Right lobe of liver (tissue), 6 donors: ENCODE data around the gene SLC48A1. TPM values are rescaled to one million over a fixed set of nuclear protein-coding genes. Genes with fewer than 3 reads are reported as not detected.

ENCODE experiments used
- ATAC-seq, 4 donors: fragments of 200-7000 bp; cut with Tn5 transposase; one replicate each; pipeline ENCODE4 v1.9.1; 2020; ENCODE audit warnings: mild to moderate bottlenecking in 4 of 4, moderate library complexity in 4 of 4
- DNase-seq, 3 donors: peaks; one replicate each; pipeline ENCODE4 v3.0.0-alpha.2; 2020
- H3K27ac ChIP-seq, 3 donors: fragments of 200-600 bp; one replicate each; pipeline ENCODE4 v1.8.0; 2022
- H3K27me3 ChIP-seq, 2 donors: fragments of 200-600 bp; one replicate each; pipeline ENCODE4 v1.8.0; 2022
- H3K36me3 ChIP-seq, 4 donors: fragments of 200-600 bp; sonication (generic) in 1 of 4; one replicate each; pipeline versions ENCODE4 v1.5.1 to v1.8.0; 2017 to 2022; ENCODE audit warnings: control low read depth in 1 of 4
- H3K4me1 ChIP-seq, 4 donors: fragments of 200-600 bp; sonication (generic) in 1 of 4; one replicate each; pipeline versions ENCODE4 v1.5.1 to v1.8.0; 2017 to 2022; ENCODE audit warnings: control low read depth in 1 of 4
- H3K4me3 ChIP-seq, 3 donors: fragments of 200-600 bp; one replicate each; pipeline ENCODE4 v1.8.0; 2022
- H3K9me3 ChIP-seq, 4 donors: fragments of 200-600 bp; sonication (generic) in 1 of 4; one replicate each; pipeline versions ENCODE4 v1.5.1 to v1.8.0; 2017 to 2022; ENCODE audit warnings: control low read depth in 1 of 4
- POLR2A ChIP-seq: fragments of 450-650 bp; IDR thresholded peaks from one replicate; pipeline ENCODE4 v1.6.1; 2017; ENCODE audit warnings: antibody characterized with exemption, mild to moderate bottlenecking
- WGBS: methylation state at CpG from one replicate; pipeline ENCODE4 v1.1.6; 2018; ENCODE audit warnings: low coverage, low lambda C conversion rate; ENCODE audit not compliant: insufficient coverage; ENCODE audit errors: missing lambda C conversion rate; 5-methylcytosine and 5-hydroxymethylcytosine counted together
- intact Hi-C, 2 donors: fragments of 100-400 bp; cut with DNase I; formaldehyde crosslinking; loops; one replicate each; pipeline versions ENCODE4 v1.11.2 to v1.14.1; 2022
- total RNA-seq, 6 experiments: library from RNA; depleted of rRNA in 2 of 6; stranded (reverse); fragments of >200 nt in 2 of 6; fragmentation: NEBNext Ultra II Directional in 3 of 6; extraction: Animal tissue kit (Norgen Biotek cat#: 25700) in 3 of 6; gene quantifications; one replicate each; pipeline versions ENCODE4 v1.1.0 to v1.2.4, GENCODE V29; 2016 to 2023
- TF ChIP-seq, protein P1 (sequence below), 4 donors: fragments of 200-600 bp in 3 of 4; fragments of 450-650 bp in 1 of 4; IDR thresholded peaks; one replicate each; pipeline versions ENCODE4 v1.5.1 to v1.8.0; 2016 to 2022; ENCODE audit warnings: antibody characterized with exemption in 4 of 4, mild to moderate bottlenecking in 2 of 4
- donor health status: DM: no; HTN: yes; CAD: no.
- donor health status: DM: no; HTN: no; CAD: no.
- donor health status: DM: no; HTN: no; CAD: no.
- donor health status: DM: no; HTN: yes; CAD: no.
- donor health status: DM: no; HTN: yes; CAD: no.

SLC48A1 gene
- total RNA-seq, 6 experiments from 2014 or later = 12.4 to 20.4 (median 18.0) TPM

DNA sequence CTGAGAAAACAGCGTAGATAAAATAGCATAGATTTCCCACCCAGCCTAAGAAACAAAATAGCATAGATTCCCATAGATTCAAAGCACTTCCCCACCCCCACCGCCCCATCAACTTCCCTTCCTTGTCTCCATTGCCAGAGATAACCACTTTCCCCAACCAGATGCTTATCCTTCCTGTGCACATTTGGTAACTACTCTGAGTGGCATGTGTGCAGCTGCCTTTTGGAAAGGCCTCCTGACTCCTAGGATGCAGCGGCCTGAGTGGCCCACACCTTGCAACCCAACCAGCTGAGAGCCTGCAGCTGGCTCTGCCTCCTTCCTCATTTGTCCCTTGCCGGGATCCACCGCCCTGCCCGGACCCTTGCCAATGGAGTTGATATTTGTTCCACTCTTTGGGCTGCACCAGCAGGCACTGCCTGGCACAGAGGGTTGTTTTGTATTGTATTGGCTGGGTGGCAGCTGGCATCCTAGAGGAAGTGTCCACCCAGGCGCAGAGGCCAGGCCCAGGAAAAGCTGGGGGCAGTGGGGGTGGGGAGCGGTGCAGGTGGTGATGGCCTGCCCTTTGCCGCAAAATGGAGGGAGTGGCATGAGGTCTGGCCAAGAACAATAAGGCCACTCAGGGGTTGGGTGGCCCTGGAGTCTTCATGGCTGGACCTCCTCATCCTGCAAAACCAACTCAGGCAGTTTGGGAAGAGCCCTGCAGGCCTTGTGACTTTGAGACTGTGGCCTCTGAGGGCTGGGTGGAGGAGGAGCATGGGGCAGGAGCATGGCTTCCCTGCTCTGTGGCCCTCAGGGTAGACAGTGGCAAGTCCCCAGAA lies 4.9 kb downstream of the SLC48A1 start:
- Histone ChIP-seq H3K4me1 (peaks cover 0 to 23% (median 0%) of the 10 kb centered on the region in 4 donors), H3K4me3 (no peak overlapping the region), H3K9me3 (no peaks in the 10 kb centered on the region), H3K36me3 (peaks cover 0 to 6% (median 0%) of the 10 kb centered on the region in 4 donors), H3K27me3 (no peaks in the 10 kb centered on the region), H3K27ac (peak overlapping the region in 1 of 3 donors; percentile 40)
- DNase-seq (no peak), ATAC-seq (no peak)
- TF ChIP-seq POLR2A = no peak
- TF ChIP-seq, protein P1, sequence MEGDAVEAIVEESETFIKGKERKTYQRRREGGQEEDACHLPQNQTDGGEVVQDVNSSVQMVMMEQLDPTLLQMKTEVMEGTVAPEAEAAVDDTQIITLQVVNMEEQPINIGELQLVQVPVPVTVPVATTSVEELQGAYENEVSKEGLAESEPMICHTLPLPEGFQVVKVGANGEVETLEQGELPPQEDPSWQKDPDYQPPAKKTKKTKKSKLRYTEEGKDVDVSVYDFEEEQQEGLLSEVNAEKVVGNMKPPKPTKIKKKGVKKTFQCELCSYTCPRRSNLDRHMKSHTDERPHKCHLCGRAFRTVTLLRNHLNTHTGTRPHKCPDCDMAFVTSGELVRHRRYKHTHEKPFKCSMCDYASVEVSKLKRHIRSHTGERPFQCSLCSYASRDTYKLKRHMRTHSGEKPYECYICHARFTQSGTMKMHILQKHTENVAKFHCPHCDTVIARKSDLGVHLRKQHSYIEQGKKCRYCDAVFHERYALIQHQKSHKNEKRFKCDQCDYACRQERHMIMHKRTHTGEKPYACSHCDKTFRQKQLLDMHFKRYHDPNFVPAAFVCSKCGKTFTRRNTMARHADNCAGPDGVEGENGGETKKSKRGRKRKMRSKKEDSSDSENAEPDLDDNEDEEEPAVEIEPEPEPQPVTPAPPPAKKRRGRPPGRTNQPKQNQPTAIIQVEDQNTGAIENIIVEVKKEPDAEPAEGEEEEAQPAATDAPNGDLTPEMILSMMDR (IDR thresholded peaks at IDR 0.05) = no peak
- WGBS = 55% methylated on average over 7 of the region's 9 CpGs
- intact Hi-C loops = loop anchor here in 1 of 2 donors (5.0 kb wide), 1 partner anchor 36 kb away; no protein-coding TSS in a partner anchor

DNA sequence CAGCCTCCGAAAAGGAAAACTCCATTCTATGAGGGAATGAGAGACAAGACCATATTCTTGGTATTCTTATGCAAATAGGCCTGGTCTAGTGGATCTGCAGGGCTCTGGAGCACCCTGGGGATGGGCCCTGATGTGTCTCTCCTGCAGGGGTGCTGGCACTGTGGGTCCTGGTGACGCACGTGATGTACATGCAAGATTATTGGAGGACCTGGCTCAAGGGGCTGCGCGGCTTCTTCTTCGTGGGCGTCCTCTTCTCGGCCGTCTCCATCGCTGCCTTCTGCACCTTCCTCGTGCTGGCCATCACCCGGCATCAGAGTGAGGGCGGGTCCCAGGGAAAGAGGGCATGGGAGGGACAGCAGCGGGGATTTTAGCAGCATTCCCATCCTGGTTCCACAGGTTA lies 5.8 kb downstream of the SLC48A1 start:
- TF ChIP-seq, protein P1 (IDR thresholded peaks at IDR 0.05) = no peak
- TF ChIP-seq POLR2A = no peak
- ATAC-seq (peak in 1 of 4 donors; percentile 2), DNase-seq (no peak)
- Histone ChIP-seq H3K4me3 (no peak overlapping the region), H3K27ac (no peak overlapping the region), H3K36me3 (peaks cover 0 to 6% (median 0%) of the 10 kb centered on the region in 4 donors), H3K9me3 (no peaks in the 10 kb centered on the region), H3K27me3 (no peaks in the 10 kb centered on the region), H3K4me1 (peaks cover 0 to 21% (median 0%) of the 10 kb centered on the region in 4 donors)
- 42% methylated on average over 8 of the region's 14 CpGs for WGBS
- intact Hi-C loops = loop anchor here in 1 of 2 donors (5.0 kb wide), 1 partner anchor 37 kb away; no protein-coding TSS in a partner anchor

DNA sequence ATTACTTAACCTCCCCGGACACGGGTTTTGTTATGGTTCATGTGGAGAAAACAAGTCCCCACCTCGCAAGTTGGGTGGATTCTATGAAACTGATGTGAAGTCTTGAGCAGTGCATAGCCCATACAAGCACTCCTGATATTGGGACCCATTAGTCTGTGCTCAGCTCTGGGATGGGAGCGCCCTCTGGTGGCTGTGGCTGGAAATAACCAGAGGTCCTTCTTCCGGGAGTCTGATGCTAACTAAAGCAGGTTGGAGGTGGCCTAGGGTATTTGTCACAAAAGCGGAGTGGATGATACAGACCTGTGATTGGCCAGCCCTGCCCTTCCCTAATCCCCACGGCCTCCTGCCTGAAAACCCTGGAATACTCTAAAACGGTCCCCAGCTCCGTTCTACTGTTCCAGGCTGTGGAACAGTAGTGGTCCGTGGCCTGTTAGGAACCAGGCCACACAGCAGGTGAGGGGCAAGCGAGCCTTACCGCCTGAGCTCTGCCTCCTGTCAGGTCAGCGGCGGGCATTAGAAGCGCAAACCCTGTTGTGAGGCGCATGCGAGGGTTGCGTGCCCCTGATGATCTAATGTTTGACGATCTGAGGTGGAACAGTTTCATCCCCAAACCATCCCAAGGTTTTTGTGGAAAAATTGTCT lies 6.4 kb downstream of the SLC48A1 start:
- H3K27ac ChIP-seq = no peak overlapping the region
- peaks cover 0 to 7% (median 3%) of the 10 kb centered on the region in 4 donors for H3K36me3 ChIP-seq
- WGBS = 42% methylated on average over 12 of the region's 19 CpGs
- H3K27me3 ChIP-seq = no peaks in the 10 kb centered on the region
- DNase-seq (peak; percentile 86 to 88 (median 87)), ATAC-seq (peak; percentile 82 to 91 (median 86))
- H3K4me3 ChIP-seq = no peak overlapping the region
- no peaks in the 10 kb centered on the region for H3K9me3 ChIP-seq
- TF ChIP-seq, protein P1 (IDR thresholded peaks at IDR 0.05) = peak; percentile 94 to 97 (median 96)
- TF ChIP-seq POLR2A = no peak
- intact Hi-C loops = loop anchor here in 1 of 2 donors (5.0 kb wide), 1 partner anchor 37 kb away; no protein-coding TSS in a partner anchor
- peaks cover 0 to 15% (median 0%) of the 10 kb centered on the region in 4 donors for H3K4me1 ChIP-seq

DNA sequence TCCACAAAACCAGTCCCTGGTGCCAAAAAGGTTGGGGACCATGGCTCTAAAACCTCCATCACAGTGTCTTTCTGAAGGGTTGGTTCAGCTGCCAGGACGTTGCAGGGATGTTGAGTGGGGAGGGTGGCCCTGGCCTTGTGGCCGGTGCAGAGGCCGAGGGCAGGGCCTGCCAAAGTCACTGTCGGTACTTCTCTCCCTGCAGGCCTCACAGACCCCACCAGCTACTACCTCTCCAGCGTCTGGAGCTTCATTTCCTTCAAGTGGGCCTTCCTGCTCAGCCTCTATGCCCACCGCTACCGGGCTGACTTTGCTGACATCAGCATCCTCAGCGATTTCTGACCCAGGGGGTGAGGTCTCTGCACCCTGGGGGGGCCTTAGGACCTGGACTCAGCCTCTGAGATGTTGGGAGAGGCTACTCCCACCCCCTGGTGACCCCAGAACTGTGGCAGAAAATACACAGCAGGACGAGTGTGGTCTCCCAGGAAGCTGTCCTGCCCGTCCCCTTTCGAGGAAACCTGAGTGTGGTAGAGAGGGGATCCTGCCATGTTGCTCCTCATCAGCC lies 7.0 kb downstream of the SLC48A1 start:
- intact Hi-C loops = loop anchor here in 1 of 2 donors (5.0 kb wide), 1 partner anchor 38 kb away; no protein-coding TSS in a partner anchor
- H3K9me3 ChIP-seq = no peaks in the 10 kb centered on the region
- TF ChIP-seq, protein P1 (IDR thresholded peaks at IDR 0.05) = no peak
- no peak for TF ChIP-seq POLR2A
- DNase-seq (no peak), ATAC-seq (no peak)
- peaks cover 0 to 13% (median 7%) of the 10 kb centered on the region in 4 donors for H3K36me3 ChIP-seq
- WGBS = no CpG with 5 or more reads among the region's 11 CpGs
- peaks cover 0 to 14% (median 0%) of the 10 kb centered on the region in 4 donors for H3K4me1 ChIP-seq
- H3K4me3 ChIP-seq = no peak overlapping the region
- no peaks in the 10 kb centered on the region for H3K27me3 ChIP-seq
- H3K27ac ChIP-seq = no peak overlapping the region
